HL-60 (cell line): ENCODE data around the gene RPL27A.

Experiments
- SPI1 ChIP-seq: IDR thresholded peaks from 2 replicates; pipeline ENCODE4 v1.6.1; 2012; ENCODE audit warnings: low read depth, mild to moderate bottlenecking, borderline replicate concordance
- TF ChIP-seq, protein P1 (sequence below): IDR thresholded peaks from one replicate; pipeline ENCODE4 v1.5.1; 2011; ENCODE audit warnings: low read length, control low read depth, inconsistent platforms; ENCODE audit not compliant: insufficient read depth

DNA sequence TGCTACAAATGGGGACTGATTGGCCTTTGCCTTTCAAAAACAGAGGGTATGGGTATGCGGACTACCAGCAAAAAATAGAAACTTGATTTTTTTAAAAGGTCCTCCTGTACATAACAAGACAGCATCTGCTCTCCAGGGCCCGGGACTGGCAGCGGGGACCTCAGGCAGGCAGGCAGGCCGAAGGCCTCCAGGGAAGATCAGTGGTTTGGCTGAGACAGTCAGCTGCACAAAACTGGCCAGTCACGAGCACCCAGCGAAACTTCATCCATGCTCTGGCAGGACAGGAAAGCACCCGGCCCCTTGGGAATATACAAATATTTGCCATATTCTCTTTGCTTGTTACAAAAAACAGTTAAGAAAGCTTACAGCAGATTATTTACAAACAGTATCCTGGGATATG, 11.0 kb downstream of the RPL27A start:
- TF ChIP-seq, protein P1, sequence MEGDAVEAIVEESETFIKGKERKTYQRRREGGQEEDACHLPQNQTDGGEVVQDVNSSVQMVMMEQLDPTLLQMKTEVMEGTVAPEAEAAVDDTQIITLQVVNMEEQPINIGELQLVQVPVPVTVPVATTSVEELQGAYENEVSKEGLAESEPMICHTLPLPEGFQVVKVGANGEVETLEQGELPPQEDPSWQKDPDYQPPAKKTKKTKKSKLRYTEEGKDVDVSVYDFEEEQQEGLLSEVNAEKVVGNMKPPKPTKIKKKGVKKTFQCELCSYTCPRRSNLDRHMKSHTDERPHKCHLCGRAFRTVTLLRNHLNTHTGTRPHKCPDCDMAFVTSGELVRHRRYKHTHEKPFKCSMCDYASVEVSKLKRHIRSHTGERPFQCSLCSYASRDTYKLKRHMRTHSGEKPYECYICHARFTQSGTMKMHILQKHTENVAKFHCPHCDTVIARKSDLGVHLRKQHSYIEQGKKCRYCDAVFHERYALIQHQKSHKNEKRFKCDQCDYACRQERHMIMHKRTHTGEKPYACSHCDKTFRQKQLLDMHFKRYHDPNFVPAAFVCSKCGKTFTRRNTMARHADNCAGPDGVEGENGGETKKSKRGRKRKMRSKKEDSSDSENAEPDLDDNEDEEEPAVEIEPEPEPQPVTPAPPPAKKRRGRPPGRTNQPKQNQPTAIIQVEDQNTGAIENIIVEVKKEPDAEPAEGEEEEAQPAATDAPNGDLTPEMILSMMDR: no peak
- TF ChIP-seq SPI1: no peak
